D341Med (cell line): ENCODE measurements around the gene GNAT1.
"Not testable (repeated sequence)": the region's sequence is repeated elsewhere in the genome, so short reads cannot be mapped to it uniquely, and the experiment has no call there.

ENCODE experiments used
- DNase-seq: peaks from one replicate; pipeline ENCODE4 v3.0.0; 2012; ENCODE audit warnings: low spot score

Gene GNAT1

GRCh38 chr3:50242851-50243542, 51.6 kb downstream of the GNAT1 start:
- DNase-seq, result no peak

- no peak for DNase-seq
Observed at GRCh38 chr3:50243543-50243895, 52.1 kb downstream of the GNAT1 start.

- not testable (repeated sequence) for DNase-seq
Observed at GRCh38 chr3:50244813-50245212, 53.4 kb downstream of the GNAT1 start.

GRCh38 chr3:50245251-50245745, 53.9 kb downstream of the GNAT1 start:
- no peak for DNase-seq

- peak; percentile 95 for DNase-seq
Observed at GRCh38 chr3:50245831-50246516, 54.6 kb downstream of the GNAT1 start.

GRCh38 chr3:50246517-50246954, 55.1 kb downstream of the GNAT1 start:
- no peak for DNase-seq
